BE2C (cell line): Measurements from ENCODE around the gene KAZN.

Source experiments
- DNase-seq: peaks from one replicate; pipeline ENCODE4 v3.0.0-alpha.2; 2020
- H3K27me3 ChIP-seq: fragments of 250-450 bp; sonication (Bioruptor Pico); 2 replicates; pipeline ENCODE4 v1.5.1; 2020; ENCODE audit warnings: mild to moderate bottlenecking
- H3K36me3 ChIP-seq: fragments of 250-450 bp; sonication (Bioruptor Pico); 2 replicates; pipeline ENCODE4 v1.5.1; 2020; ENCODE audit warnings: mild to moderate bottlenecking
- H3K4me1 ChIP-seq: fragments of 250-450 bp; sonication (Bioruptor Pico); 2 replicates; pipeline ENCODE4 v1.5.1; 2020
- H3K4me3 ChIP-seq: 2 replicates; pipeline ENCODE4 v1.5.1; 2011; ENCODE audit warnings: low read depth, low read length
- H3K9me3 ChIP-seq: fragments of 250-450 bp; sonication (Bioruptor Pico); 2 replicates; pipeline ENCODE4 v1.5.1; 2020
- CTCF ChIP-seq: IDR thresholded peaks from 2 replicates; pipeline ENCODE4 v1.5.1; 2012; ENCODE audit warnings: mild to moderate bottlenecking, low read depth, low read length

Gene KAZN

GRCh38 chr1:15011661-15012060, 413.2 kb downstream of the KAZN start:
- Histone ChIP-seq H3K27me3 (no peaks in the 10 kb centered on the region), H3K36me3 (no peaks in the 10 kb centered on the region), H3K4me3 (no peak overlapping the region), H3K9me3 (no peaks in the 10 kb centered on the region), H3K4me1 (no peaks in the 10 kb centered on the region)
- TF ChIP-seq CTCF, result no peak
- DNase-seq, result no peak

GRCh38 chr1:15012822-15013221, 414.3 kb downstream of the KAZN start:
- DNase-seq, result no peak

GRCh38 chr1:15013767-15014166, 415.3 kb downstream of the KAZN start:
- H3K4me1 ChIP-seq, result no peaks in the 10 kb centered on the region
- H3K27me3 ChIP-seq, result no peaks in the 10 kb centered on the region
- H3K4me3 ChIP-seq, result no peak overlapping the region
- DNase-seq, result no peak
- no peak for TF ChIP-seq CTCF
- H3K36me3 ChIP-seq, result no peaks in the 10 kb centered on the region
- H3K9me3 ChIP-seq, result no peaks in the 10 kb centered on the region

More at GRCh38 chr1:15012822-15013221, 414.3 kb downstream of the KAZN start:
- H3K36me3 ChIP-seq, result no peaks in the 10 kb centered on the region
- H3K27me3 ChIP-seq, result no peaks in the 10 kb centered on the region
- no peak for TF ChIP-seq CTCF
- H3K4me1 ChIP-seq, result no peaks in the 10 kb centered on the region
- no peak overlapping the region for H3K4me3 ChIP-seq
- no peaks in the 10 kb centered on the region for H3K9me3 ChIP-seq

- TF ChIP-seq CTCF, result no peak
- Histone ChIP-seq H3K4me1 (no peaks in the 10 kb centered on the region), H3K27me3 (no peaks in the 10 kb centered on the region), H3K9me3 (no peaks in the 10 kb centered on the region), H3K4me3 (no peak overlapping the region), H3K36me3 (no peaks in the 10 kb centered on the region)
- no peak for DNase-seq
These were observed 416.0 kb downstream of the KAZN start for GRCh38 chr1:15014516-15014915.

GRCh38 chr1:15016001-15016400, 417.5 kb downstream of the KAZN start:
- no peak for TF ChIP-seq CTCF
- no peaks in the 10 kb centered on the region for H3K27me3 ChIP-seq
- H3K4me1 ChIP-seq, result no peaks in the 10 kb centered on the region
- no peaks in the 10 kb centered on the region for H3K9me3 ChIP-seq
- DNase-seq, result no peak
- no peaks in the 10 kb centered on the region for H3K36me3 ChIP-seq
- H3K4me3 ChIP-seq, result no peak overlapping the region

GRCh38 chr1:15016526-15016925, 418.0 kb downstream of the KAZN start:
- no peak for TF ChIP-seq CTCF
- no peak overlapping the region for H3K4me3 ChIP-seq
- H3K4me1 ChIP-seq, result no peaks in the 10 kb centered on the region
- H3K9me3 ChIP-seq, result no peaks in the 10 kb centered on the region
- H3K36me3 ChIP-seq, result no peaks in the 10 kb centered on the region
- no peaks in the 10 kb centered on the region for H3K27me3 ChIP-seq
- no peak for DNase-seq
